ENCODE data around the gene OR2J1.
A peak's percentile ranks its signal among the peaks of the same experiment; 100 is the strongest.
"Not testable (repeated sequence)": the region's sequence is repeated elsewhere in the genome, so short reads cannot be mapped to it uniquely, and the experiment has no call there.

OR2J1 gene

DNA sequence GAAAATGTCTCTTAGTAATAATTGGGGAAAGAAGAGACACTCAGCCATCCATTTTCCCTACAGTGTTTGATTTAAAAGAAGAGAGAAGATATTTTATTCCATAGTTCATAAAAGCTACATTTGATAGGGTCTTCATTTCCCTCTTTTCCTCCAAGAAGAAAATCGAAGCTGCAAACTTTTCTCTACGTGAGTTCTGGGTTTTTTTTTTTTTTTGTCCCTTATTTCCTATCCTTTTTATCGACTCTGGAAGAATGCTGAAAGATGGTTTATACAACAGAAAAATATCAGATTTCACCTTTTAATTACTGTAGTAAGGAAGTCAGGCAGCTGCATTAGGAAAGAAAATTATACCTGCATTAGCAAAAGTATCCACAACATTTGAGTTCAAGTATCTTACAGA, at the start of gene OR2J1:
OR2J1 (plus strand) TSS at position 301 of the 400 bp plus-strand sequence. CDS start 1,453 bp downstream, outside the sequence.
- no peak for DNase-seq

DNA sequence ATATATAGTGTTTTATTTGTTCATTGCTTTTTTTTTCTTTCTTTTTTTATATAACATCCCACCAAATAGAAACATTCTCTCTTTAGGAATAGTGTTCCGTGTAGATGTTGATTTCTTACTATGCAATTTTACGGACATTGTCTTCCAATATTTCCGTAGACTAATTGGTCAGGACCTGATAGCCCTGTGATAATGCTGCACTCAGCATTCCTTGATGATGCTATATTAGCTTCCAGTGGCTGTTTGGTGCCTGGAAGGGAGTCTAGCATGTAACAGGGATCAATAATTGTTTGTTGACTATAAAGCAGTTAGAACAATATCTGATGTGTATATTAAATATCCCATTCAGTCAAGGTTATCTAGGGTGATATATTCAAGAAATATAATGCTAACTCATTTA, 47.6 kb upstream of the OR2J1 start:
- no peak for DNase-seq

GRCh38 chr6:29071831-29072723, 27.2 kb upstream of the OR2J1 start:
- peak; percentile 0 for DNase-seq

- no peak for DNase-seq
These were observed 20.1 kb upstream of the OR2J1 start for GRCh38 chr6:29079203-29079602.

GRCh38 chr6:29081312-29081711, 18.0 kb upstream of the OR2J1 start:
- no peak for DNase-seq

GRCh38 chr6:29082457-29082856, 16.8 kb upstream of the OR2J1 start:
- DNase-seq = no peak

DNA sequence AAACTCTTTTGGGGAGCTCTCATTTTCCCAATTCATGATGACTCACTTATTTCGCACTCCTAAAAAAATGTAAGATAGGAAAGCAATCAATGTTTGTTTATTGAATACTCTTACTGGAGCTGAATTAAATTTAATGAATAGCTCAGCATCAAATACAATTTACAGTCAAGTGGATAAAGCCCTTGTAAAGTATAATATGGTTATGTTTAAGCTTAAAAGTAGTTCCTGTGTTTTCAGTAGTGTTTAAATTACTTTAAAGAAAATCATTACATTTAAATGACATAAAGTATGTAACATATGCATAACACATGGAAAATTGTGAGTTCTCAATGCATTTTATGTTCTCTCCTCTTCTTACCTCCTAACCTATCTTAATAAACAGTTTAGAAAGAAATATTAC, 12.1 kb upstream of the OR2J1 start, which contains the start of gene OR2B3:
OR2B3 (minus strand) TSS at position 101 of the 400 bp plus-strand sequence; CDS start at position 36, 65 bp downstream.
- no peak for DNase-seq

DNA sequence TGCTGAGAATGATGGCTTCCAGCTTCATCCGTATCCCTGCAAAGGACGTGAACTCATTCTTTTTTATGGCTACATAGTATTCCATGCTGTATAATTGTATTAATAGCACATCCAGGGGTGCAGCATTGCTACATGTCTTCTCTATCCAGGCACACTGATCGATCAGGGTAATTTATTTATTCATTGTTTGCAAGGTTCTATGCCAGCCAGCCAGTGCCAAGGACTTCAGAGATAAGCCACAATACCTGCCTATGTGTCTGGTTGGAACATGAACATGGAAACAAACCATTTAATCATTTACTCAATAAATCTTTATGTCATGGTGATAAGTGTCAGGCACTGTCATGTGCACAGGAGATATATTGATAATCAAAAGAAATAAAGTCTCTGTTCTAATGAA, 6.3 kb upstream of the OR2J1 start:
- no peak for DNase-seq

DNA sequence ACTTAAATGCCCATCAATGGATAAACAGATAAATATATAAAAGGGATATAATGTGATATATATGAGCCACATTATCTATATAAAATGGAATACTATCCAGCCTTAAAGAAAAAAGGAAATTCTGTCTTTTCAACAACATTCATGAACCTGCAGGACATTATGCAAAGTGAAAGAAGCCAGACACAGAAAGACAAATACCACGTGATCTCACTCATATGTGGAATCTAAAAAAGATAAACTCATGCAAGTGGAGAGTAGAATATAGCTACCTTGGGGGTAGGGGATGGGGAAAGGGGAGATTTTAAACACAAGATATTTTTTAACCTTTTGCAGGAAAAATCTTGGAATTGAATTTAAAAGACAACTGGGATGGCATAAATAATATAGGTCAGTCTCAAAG, 1.5 kb upstream of the OR2J1 start:
- no peak for DNase-seq

DNA sequence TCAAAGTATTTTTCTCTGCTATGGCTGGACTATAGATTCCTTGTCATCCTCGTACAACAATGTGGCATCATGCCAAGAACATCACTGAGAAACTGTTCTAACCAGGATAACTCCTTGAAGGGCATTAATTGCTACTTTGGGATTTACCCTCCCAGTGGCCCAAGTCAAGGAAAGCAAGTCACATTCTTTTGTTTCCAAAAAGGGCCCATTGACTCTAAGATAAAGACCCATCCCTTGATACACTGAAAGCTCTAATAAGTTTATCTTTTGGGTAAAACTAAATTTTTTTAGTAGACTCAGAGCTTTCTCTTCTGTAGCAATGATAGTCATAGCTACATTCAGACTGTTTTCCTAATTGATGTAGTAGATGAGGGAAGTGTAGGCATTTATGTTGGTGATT, 8.5 kb downstream of the OR2J1 start, which contains the start of gene OR2J3:
OR2J3 (plus strand) TSS at position 301 of the 400 bp plus-strand sequence. CDS start 3,833 bp downstream, outside the sequence.
- DNase-seq = no peak

DNA sequence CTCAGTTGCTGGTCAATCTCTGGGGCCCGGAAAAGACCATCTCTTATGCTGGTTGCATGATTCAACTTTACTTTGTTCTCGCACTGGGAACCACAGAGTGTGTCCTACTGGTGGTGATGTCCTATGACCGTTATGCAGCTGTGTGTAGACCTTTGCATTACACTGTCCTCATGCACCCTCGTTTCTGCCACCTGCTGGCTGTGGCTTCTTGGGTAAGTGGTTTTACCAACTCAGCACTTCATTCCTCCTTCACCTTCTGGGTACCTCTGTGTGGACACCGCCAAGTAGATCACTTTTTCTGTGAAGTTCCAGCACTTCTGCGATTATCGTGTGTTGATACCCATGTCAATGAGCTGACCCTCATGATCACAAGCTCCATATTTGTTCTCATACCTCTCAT, 12.8 kb downstream of the OR2J1 start:
- no peak for DNase-seq

DNA sequence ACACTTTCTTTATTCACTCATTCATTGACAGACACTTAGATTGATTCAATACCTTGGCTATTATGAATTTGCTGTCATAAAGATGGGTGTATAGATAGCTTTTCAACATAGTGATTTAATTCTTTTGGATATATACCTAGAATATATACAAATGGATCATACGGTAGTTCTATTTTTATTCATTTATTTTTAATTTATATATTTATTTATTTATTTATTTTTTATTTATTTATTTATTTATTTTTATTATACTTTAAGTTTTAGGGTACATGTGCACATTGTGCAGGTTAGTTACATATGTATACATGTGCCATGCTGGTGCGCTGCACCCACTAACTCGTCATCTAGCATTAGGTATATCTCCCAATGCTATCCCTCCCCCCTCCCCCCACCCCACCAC, 15.7 kb downstream of the OR2J1 start:
- DNase-seq = not testable (repeated sequence)

DNA sequence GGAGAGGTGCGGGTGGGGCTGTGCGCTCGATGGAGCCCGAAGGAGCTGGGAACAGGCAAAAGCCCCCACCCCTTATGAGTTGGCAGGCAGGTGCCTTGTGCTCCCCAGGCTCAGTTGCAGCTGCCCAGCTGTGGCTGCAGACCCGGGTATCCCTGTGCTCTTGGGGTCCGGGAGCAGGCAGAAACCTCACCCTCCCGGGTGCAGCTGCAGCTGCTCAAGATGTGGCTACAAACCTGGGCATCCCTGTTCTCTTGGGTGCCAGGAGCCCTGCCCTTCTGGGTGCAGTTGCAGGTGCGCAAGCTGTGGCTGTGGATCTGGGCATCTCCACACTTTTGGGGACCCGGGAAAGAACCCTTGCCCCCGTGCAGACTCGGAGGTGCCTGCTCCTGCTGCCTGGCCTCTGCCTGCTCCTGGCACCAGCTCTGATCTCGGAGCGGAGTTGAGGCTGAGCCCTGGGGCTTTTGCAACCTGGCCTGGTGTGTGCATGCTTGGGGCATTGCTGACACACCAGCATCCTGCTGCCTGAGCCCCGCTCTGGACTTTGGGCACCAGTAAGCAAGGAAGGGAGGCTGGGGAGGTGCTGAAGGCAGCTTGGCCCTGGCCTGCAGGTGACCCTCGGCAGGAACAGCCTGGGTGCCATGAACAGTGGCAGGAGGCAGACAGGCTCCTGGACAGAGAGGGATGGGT, 30.2 kb downstream of the OR2J1 start:
- DNase-seq = no peak

- no peak for DNase-seq
These were observed 31.4 kb downstream of the OR2J1 start for GRCh38 chr6:29130644-29131043.

- no peak for DNase-seq
These were observed 32.4 kb downstream of the OR2J1 start for GRCh38 chr6:29131691-29132090.

DNA sequence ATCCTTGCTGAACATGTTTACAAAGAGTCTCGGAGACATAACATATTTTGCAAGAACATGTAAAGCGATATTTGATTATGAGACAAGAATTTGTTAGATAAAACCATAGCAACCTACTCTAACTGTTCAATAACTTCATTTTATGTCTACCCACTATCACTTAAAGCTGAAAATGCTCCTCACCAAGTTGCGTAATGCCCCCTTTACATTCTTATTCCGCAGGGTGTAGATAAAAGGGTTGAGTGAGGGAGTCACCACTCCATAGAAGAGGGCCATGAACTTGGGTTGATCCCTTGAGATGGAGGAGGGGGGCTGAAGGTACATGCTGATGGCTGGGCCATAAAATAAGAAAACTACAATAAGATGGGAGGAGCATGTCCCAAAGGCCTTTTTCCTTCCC, 38.4 kb downstream of the OR2J1 start:
- no peak for DNase-seq

DNA sequence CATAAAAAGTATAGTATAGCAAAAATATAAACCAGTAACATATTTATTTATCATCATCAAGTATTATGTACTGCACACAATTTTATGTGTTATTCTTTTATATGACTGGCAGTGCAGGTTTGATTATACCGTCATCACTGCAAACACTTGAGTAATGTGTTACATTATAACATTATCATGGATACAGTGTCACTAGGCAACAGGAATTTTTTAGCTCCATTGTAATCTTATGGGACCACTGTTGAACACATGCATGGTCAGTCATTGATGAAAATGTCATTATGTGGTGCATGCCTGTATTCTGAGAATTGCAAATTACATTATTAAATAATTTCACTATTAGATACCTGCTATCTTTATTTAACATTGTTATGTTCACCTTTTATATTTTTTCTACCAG, 42.3 kb downstream of the OR2J1 start:
- no peak for DNase-seq

GRCh38 chr6:29142309-29142708, 43.0 kb downstream of the OR2J1 start:
- DNase-seq = no peak

DNA sequence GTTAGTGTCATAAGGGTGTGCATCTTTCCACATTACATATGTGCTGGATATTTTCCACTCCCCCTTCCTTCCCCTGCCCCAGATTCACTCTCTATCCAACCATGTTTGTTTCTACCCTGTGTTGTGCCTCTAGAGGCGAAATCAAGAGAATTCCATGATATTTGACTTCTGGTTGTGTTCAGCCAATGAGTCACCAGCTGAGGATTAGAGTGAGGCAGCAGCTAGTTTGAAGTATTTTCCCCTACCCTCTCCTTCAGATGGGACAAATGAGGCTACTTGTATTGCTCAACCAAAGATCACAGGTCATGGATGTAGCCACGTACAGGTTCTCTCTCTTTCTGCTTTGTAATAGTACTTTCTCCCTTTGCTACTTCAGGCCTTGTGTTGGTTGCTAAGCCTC, 46.9 kb downstream of the OR2J1 start:
- no peak for DNase-seq

DNA sequence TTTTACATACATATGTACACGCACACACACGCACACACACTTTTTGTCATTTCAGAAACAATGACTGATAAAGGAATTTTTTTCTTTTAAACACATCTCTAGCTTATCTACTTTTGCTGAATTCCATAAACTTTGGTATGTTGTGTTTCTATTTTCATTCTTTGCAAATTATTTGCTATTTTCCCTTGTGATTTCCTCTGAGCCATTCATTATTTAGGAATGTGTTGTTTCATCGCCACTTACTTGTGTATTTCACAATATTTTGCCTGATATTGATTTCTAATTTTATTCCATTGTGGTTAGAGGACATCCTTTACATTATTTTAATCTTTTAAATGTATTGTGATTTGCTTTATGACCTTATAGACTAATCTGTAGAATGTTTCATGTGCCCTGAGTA, 47.8 kb downstream of the OR2J1 start:
- DNase-seq = no peak

- not testable (repeated sequence) for DNase-seq
These were observed 50.2 kb downstream of the OR2J1 start for GRCh38 chr6:29149444-29149843.
